ENCODE measurements around the gene XYLT2. TPM values are rescaled to one million over a fixed set of nuclear protein-coding genes. Genes with fewer than 3 reads are reported as not detected.
A peak's percentile ranks its signal among the peaks of the same experiment; 100 is the strongest.
"Not testable (repeated sequence)": the region's sequence is repeated elsewhere in the genome, so short reads cannot be mapped to it uniquely, and the experiment has no call there.

Gene XYLT2
- total RNA-seq, 1 donor from 2014 or later, result 12.2 TPM

- Histone ChIP-seq H3K9me3 (ENCODE audit: low read depth) (no peaks in the 10 kb centered on the region), H3K4me1 (no peaks in the 10 kb centered on the region), H3K9ac (no peak overlapping the region), H3K27me3 (no peaks in the 10 kb centered on the region), H3K4me2 (no peak overlapping the region), H4K20me1 (ENCODE audit: low read depth) (no peaks in the 10 kb centered on the region), H3K36me3 (no peaks in the 10 kb centered on the region), H3K27ac (no peak overlapping the region), H2AFZ (replicated peaks) (no peak overlapping the region), H3F3A (ENCODE audit: low read depth) (peaks cover 4% of the 10 kb centered on the region), H3K4me3 (no peak overlapping the region), H3K79me2 (ENCODE audit: low read depth) (no peaks in the 10 kb centered on the region)
- DNase-seq (ENCODE audit: low spot score), result no peak
- no peak overlapping the region for H3K4me3 Mint-ChIP-seq
- peaks cover 9% of the 10 kb centered on the region for H3K27me3 Mint-ChIP-seq (ENCODE audit: insufficient read depth, low read depth)
- no peak overlapping the region for H3K27ac Mint-ChIP-seq
- peaks cover 12% of the 10 kb centered on the region for H3K4me1 Mint-ChIP-seq
- H3K9me3 Mint-ChIP-seq, result no peaks in the 10 kb centered on the region
- TF ChIP-seq EZH2phosphoT487 (IDR thresholded peaks at IDR 0.05), result no peak
- no peak for TF ChIP-seq EZH2 (IDR thresholded peaks at IDR 0.05)
- TF ChIP-seq, protein P1, sequence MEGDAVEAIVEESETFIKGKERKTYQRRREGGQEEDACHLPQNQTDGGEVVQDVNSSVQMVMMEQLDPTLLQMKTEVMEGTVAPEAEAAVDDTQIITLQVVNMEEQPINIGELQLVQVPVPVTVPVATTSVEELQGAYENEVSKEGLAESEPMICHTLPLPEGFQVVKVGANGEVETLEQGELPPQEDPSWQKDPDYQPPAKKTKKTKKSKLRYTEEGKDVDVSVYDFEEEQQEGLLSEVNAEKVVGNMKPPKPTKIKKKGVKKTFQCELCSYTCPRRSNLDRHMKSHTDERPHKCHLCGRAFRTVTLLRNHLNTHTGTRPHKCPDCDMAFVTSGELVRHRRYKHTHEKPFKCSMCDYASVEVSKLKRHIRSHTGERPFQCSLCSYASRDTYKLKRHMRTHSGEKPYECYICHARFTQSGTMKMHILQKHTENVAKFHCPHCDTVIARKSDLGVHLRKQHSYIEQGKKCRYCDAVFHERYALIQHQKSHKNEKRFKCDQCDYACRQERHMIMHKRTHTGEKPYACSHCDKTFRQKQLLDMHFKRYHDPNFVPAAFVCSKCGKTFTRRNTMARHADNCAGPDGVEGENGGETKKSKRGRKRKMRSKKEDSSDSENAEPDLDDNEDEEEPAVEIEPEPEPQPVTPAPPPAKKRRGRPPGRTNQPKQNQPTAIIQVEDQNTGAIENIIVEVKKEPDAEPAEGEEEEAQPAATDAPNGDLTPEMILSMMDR (IDR thresholded peaks at IDR 0.05), result no peak
- no peaks in the 10 kb centered on the region for H3K36me3 Mint-ChIP-seq
Measured at GRCh38 chr17:50299776-50300175, 46.1 kb upstream of the XYLT2 start.

- H4K20me1 ChIP-seq (ENCODE audit: low read depth); H3K27me3 Mint-ChIP-seq (ENCODE audit: insufficient read depth, low read depth); H3K4me2 ChIP-seq; H3K79me2 ChIP-seq (ENCODE audit: low read depth); H3K4me1 ChIP-seq; H3K9ac ChIP-seq; H3K9me3 Mint-ChIP-seq; H3K36me3 ChIP-seq; H3K27me3 ChIP-seq; H3F3A ChIP-seq (ENCODE audit: low read depth); H3K36me3 Mint-ChIP-seq; H3K27ac Mint-ChIP-seq; H3K27ac ChIP-seq; H3K9me3 ChIP-seq (ENCODE audit: low read depth); DNase-seq (ENCODE audit: low spot score); H3K4me3 ChIP-seq; H2AFZ ChIP-seq (replicated peaks): not testable (repeated sequence)
- peak overlapping the region; percentile 53 for H3K4me3 Mint-ChIP-seq
- peaks cover 19% of the 10 kb centered on the region for H3K4me1 Mint-ChIP-seq
Measured at GRCh38 chr17:50300824-50301223, 45.1 kb upstream of the XYLT2 start.

DNA sequence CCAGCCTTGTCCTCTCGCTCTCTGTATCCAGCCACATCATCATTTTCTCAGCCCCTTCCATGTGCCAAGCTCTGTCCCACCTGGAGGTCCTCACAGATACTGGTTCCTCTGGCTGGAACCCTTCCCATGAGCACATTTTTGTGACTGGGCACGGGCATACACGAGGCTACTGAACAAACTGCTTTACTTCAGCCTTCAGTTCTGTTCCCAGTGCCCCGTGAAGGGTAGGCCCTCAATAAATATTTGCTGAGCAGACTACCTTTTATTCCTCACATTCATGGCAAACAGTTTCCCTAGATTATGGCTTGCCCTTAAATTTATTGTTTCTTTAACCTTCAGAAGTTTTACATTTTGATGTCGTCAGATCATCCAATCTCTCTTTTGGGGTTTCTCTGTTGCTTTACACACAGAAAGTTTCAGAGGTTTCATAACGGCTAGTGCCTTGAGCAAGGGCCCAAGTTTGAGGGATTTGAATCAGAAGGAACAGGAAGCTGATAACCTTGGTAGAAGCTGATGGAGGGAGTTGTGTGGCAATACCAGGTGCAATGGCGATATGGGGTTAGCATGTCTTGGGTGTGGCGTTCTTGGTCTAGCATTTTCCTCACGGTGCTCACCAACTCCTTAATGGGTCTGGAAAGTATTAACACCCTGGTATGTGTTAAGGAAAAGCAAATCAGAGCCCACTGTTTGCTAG lies 43.9 kb upstream of the XYLT2 start:
- no peak overlapping the region for H3K4me3 Mint-ChIP-seq
- H3K4me3 ChIP-seq, result no peak overlapping the region
- H3K27me3 Mint-ChIP-seq (ENCODE audit: insufficient read depth, low read depth), result peaks cover 9% of the 10 kb centered on the region
- TF ChIP-seq, protein P1 (IDR thresholded peaks at IDR 0.05), result no peak
- TF ChIP-seq EZH2 (IDR thresholded peaks at IDR 0.05) (no peak), EZH2phosphoT487 (IDR thresholded peaks at IDR 0.05) (no peak)
- no peaks in the 10 kb centered on the region for H3K9me3 ChIP-seq (ENCODE audit: low read depth)
- no peaks in the 10 kb centered on the region for H3K27me3 ChIP-seq
- H3K27ac Mint-ChIP-seq, result no peak overlapping the region
- H3K36me3 Mint-ChIP-seq, result no peaks in the 10 kb centered on the region
- H3K79me2 ChIP-seq (ENCODE audit: low read depth), result no peaks in the 10 kb centered on the region
- H4K20me1 ChIP-seq (ENCODE audit: low read depth), result no peaks in the 10 kb centered on the region
- H2AFZ ChIP-seq (replicated peaks), result no peak overlapping the region
- H3K36me3 ChIP-seq, result no peaks in the 10 kb centered on the region
- no peak overlapping the region for H3K9ac ChIP-seq
- H3F3A ChIP-seq (ENCODE audit: low read depth), result peaks cover 4% of the 10 kb centered on the region
- no peak overlapping the region for H3K27ac ChIP-seq
- peaks cover 19% of the 10 kb centered on the region for H3K4me1 Mint-ChIP-seq
- no peak overlapping the region for H3K4me2 ChIP-seq
- H3K9me3 Mint-ChIP-seq, result no peaks in the 10 kb centered on the region
- no peaks in the 10 kb centered on the region for H3K4me1 ChIP-seq
- no peak for DNase-seq (ENCODE audit: low spot score)

GRCh38 chr17:50303051-50303450 lies 42.9 kb upstream of the XYLT2 start:
- Histone ChIP-seq H3K9ac (no peak overlapping the region), H3K4me1 (no peaks in the 10 kb centered on the region), H2AFZ (replicated peaks) (no peak overlapping the region), H3K9me3 (ENCODE audit: low read depth) (no peaks in the 10 kb centered on the region), H3K4me3 (no peak overlapping the region), H3F3A (ENCODE audit: low read depth) (peaks cover 2% of the 10 kb centered on the region), H3K27ac (no peak overlapping the region), H3K36me3 (no peaks in the 10 kb centered on the region), H3K79me2 (ENCODE audit: low read depth) (no peaks in the 10 kb centered on the region), H3K4me2 (no peak overlapping the region), H3K27me3 (no peaks in the 10 kb centered on the region), H4K20me1 (ENCODE audit: low read depth) (no peaks in the 10 kb centered on the region)
- Mint-ChIP-seq H3K27me3 (ENCODE audit: insufficient read depth, low read depth) (peaks cover 9% of the 10 kb centered on the region), H3K36me3 (no peaks in the 10 kb centered on the region), H3K4me3 (no peak overlapping the region), H3K4me1 (peaks cover 13% of the 10 kb centered on the region), H3K27ac (no peak overlapping the region), H3K9me3 (no peaks in the 10 kb centered on the region)
- peak; percentile 26 for DNase-seq (ENCODE audit: low spot score)
- no peak for TF ChIP-seq EZH2 (IDR thresholded peaks at IDR 0.05)
